ENCODE results near the gene IP6K2.

DNA sequence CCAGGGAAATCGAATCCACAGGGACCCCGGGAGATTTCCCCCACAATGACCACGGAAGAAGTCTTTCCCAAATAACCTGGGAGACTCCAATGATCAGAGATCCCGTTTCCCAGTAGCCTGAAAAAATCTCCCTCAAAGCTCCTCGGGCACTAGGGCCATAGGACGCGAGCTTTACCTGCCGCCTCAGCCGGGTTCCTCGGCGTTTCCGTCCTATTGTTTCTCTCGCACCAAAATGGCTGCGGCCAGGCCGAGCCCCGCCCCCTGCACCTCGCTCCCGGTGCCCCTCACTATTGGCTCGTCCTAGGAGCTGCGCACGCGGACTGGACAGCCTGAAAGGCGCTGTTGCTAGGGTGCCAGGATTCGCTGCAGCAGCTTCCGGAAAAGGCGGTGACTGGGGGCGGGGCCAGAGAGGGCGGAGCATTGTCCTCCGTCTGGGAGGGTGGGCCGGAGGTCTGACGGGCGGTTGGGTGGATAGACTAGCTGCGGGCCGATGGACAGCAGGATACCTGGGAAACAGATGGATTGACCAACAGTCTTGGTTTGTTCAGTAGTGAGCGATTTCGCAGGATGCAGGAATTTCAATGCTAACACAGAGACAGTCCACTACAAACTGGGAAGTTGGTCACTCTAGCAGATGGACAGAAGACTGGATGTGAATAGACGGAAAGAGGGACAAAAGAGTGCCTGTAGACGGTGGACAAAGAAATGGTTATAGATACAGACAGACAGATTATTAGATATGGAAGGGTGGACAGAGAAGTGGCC lies at the start of gene IP6K2:
- TF ChIP-seq, protein P1, sequence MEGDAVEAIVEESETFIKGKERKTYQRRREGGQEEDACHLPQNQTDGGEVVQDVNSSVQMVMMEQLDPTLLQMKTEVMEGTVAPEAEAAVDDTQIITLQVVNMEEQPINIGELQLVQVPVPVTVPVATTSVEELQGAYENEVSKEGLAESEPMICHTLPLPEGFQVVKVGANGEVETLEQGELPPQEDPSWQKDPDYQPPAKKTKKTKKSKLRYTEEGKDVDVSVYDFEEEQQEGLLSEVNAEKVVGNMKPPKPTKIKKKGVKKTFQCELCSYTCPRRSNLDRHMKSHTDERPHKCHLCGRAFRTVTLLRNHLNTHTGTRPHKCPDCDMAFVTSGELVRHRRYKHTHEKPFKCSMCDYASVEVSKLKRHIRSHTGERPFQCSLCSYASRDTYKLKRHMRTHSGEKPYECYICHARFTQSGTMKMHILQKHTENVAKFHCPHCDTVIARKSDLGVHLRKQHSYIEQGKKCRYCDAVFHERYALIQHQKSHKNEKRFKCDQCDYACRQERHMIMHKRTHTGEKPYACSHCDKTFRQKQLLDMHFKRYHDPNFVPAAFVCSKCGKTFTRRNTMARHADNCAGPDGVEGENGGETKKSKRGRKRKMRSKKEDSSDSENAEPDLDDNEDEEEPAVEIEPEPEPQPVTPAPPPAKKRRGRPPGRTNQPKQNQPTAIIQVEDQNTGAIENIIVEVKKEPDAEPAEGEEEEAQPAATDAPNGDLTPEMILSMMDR (IDR thresholded peaks at IDR 0.05) = no peak
- peak; percentile 71 to 87 for TF ChIP-seq POLR2A (IDR thresholded peaks at IDR 0.05)
